ENCODE measurements around the gene USP47.

Gene USP47

GRCh38 chr11:11845551-11845950 lies 3.8 kb downstream of the USP47 start:
- DNase-seq, result no peak
- ATAC-seq, result no peak
- peak overlapping the region; percentile 47 to 64 for H3K27ac Mint-ChIP-seq
- H3K4me1 Mint-ChIP-seq, result peaks cover 23% of the 10 kb centered on the region
- no peaks in the 10 kb centered on the region for H3K27me3 Mint-ChIP-seq
- H3K4me3 Mint-ChIP-seq, result no peak overlapping the region
- no peaks in the 10 kb centered on the region for H3K9me3 Mint-ChIP-seq

GRCh38 chr11:11847082-11847481 lies 5.3 kb downstream of the USP47 start:
- DNase-seq (no peak), ATAC-seq (no peak)
- no peaks in the 10 kb centered on the region for H3K9me3 Mint-ChIP-seq
- peaks cover 38% of the 10 kb centered on the region for H3K4me1 Mint-ChIP-seq
- H3K4me3 Mint-ChIP-seq, result no peak overlapping the region
- no peaks in the 10 kb centered on the region for H3K27me3 Mint-ChIP-seq
- H3K27ac Mint-ChIP-seq, result no peak overlapping the region

- no peak overlapping the region for H3K27ac Mint-ChIP-seq
- H3K4me3 Mint-ChIP-seq, result peak overlapping the region in 1 of 2 donors; percentile 0
- H3K27me3 Mint-ChIP-seq, result no peaks in the 10 kb centered on the region
- DNase-seq (peak; percentile 52 to 57), ATAC-seq (peak; percentile 93)
- peaks cover 54% of the 10 kb centered on the region for H3K4me1 Mint-ChIP-seq
- H3K9me3 Mint-ChIP-seq, result no peaks in the 10 kb centered on the region
Measured at GRCh38 chr11:11848891-11849746, 7.3 kb downstream of the USP47 start.

GRCh38 chr11:11850668-11851067 lies 8.9 kb downstream of the USP47 start:
- H3K4me1 Mint-ChIP-seq, result peaks cover 65% of the 10 kb centered on the region
- no peak overlapping the region for H3K27ac Mint-ChIP-seq
- no peaks in the 10 kb centered on the region for H3K27me3 Mint-ChIP-seq
- ATAC-seq (no peak), DNase-seq (no peak)
- no peak overlapping the region for H3K4me3 Mint-ChIP-seq
- no peaks in the 10 kb centered on the region for H3K9me3 Mint-ChIP-seq

- no peaks in the 10 kb centered on the region for H3K9me3 Mint-ChIP-seq
- H3K27ac Mint-ChIP-seq, result no peak overlapping the region
- H3K4me3 Mint-ChIP-seq, result peak overlapping the region in 1 of 2 donors; percentile 21
- ATAC-seq (peak; percentile 96), DNase-seq (peak in 1 of 2 donors; percentile 9)
- H3K4me1 Mint-ChIP-seq, result peaks cover 75% of the 10 kb centered on the region
- no peaks in the 10 kb centered on the region for H3K27me3 Mint-ChIP-seq
Measured at GRCh38 chr11:11856638-11857037, 14.9 kb downstream of the USP47 start.

- no peaks in the 10 kb centered on the region for H3K9me3 Mint-ChIP-seq
Measured at GRCh38 chr11:11857769-11858168, 16.0 kb downstream of the USP47 start.

GRCh38 chr11:11858676-11859075 lies 16.9 kb downstream of the USP47 start:
- Mint-ChIP-seq H3K9me3 (no peaks in the 10 kb centered on the region), H3K27ac (peak overlapping the region in 1 of 2 donors; percentile 9), H3K27me3 (no peaks in the 10 kb centered on the region), H3K4me3 (peak overlapping the region in 1 of 2 donors; percentile 15), H3K4me1 (peaks cover 55% of the 10 kb centered on the region)
- DNase-seq (no peak), ATAC-seq (no peak)

More at GRCh38 chr11:11857769-11858168, 16.0 kb downstream of the USP47 start:
- Mint-ChIP-seq H3K27me3 (no peaks in the 10 kb centered on the region), H3K4me3 (peak overlapping the region; percentile 49 to 59), H3K4me1 (peaks cover 64% of the 10 kb centered on the region), H3K27ac (no peak overlapping the region)
- no peak for ATAC-seq
- no peak for DNase-seq

GRCh38 chr11:11860103-11860979 lies 18.6 kb downstream of the USP47 start:
- Mint-ChIP-seq H3K27ac (no peak overlapping the region), H3K9me3 (no peaks in the 10 kb centered on the region), H3K27me3 (no peaks in the 10 kb centered on the region), H3K4me3 (no peak overlapping the region), H3K4me1 (peaks cover 60% of the 10 kb centered on the region)
- no peak for DNase-seq
- no peak for ATAC-seq

- Mint-ChIP-seq H3K27me3 (no peaks in the 10 kb centered on the region), H3K27ac (no peak overlapping the region), H3K4me3 (no peak overlapping the region), H3K9me3 (peaks cover 5 to 6% of the 10 kb centered on the region in 2 donors), H3K4me1 (peaks cover 61% of the 10 kb centered on the region)
- no peak for ATAC-seq
- no peak for DNase-seq
Measured at GRCh38 chr11:11862999-11863398, 21.2 kb downstream of the USP47 start.

- Mint-ChIP-seq H3K4me1 (peaks cover 53% of the 10 kb centered on the region), H3K27ac (no peak overlapping the region), H3K27me3 (no peaks in the 10 kb centered on the region), H3K9me3 (peaks cover 5 to 6% of the 10 kb centered on the region in 2 donors), H3K4me3 (no peak overlapping the region)
- DNase-seq (no peak), ATAC-seq (peak; percentile 83)
Measured at GRCh38 chr11:11864332-11864731, 22.6 kb downstream of the USP47 start.

- Mint-ChIP-seq H3K27me3 (no peaks in the 10 kb centered on the region), H3K9me3 (peaks cover 5 to 6% of the 10 kb centered on the region in 2 donors), H3K4me1 (peaks cover 56% of the 10 kb centered on the region), H3K4me3 (peak overlapping the region; percentile 49 to 56), H3K27ac (no peak overlapping the region)
- DNase-seq, result no peak
- peak; percentile 55 for ATAC-seq
Measured at GRCh38 chr11:11864803-11865202, 23.0 kb downstream of the USP47 start.

- Mint-ChIP-seq H3K4me1 (peaks cover 56% of the 10 kb centered on the region), H3K9me3 (peaks cover 5 to 6% of the 10 kb centered on the region in 2 donors)
Measured at GRCh38 chr11:11865449-11865848, 23.7 kb downstream of the USP47 start.

GRCh38 chr11:11866203-11866602 lies 24.4 kb downstream of the USP47 start:
- no peaks in the 10 kb centered on the region for H3K27me3 Mint-ChIP-seq
- peak overlapping the region in 1 of 2 donors; percentile 50 for H3K27ac Mint-ChIP-seq
- peaks cover 5 to 6% of the 10 kb centered on the region in 2 donors for H3K9me3 Mint-ChIP-seq
- ATAC-seq, result no peak
- DNase-seq, result no peak
- no peak overlapping the region for H3K4me3 Mint-ChIP-seq
- peaks cover 59% of the 10 kb centered on the region for H3K4me1 Mint-ChIP-seq

More at GRCh38 chr11:11865449-11865848, 23.7 kb downstream of the USP47 start:
- Mint-ChIP-seq H3K27me3 (no peaks in the 10 kb centered on the region), H3K27ac (no peak overlapping the region), H3K4me3 (peak overlapping the region; percentile 49 to 56)
- DNase-seq (no peak), ATAC-seq (no peak)

- H3K27ac Mint-ChIP-seq, result no peak overlapping the region
- H3K9me3 Mint-ChIP-seq, result peaks cover 5 to 6% of the 10 kb centered on the region in 2 donors
- H3K27me3 Mint-ChIP-seq, result no peaks in the 10 kb centered on the region
- peaks cover 73% of the 10 kb centered on the region for H3K4me1 Mint-ChIP-seq
- DNase-seq (no peak), ATAC-seq (no peak)
- H3K4me3 Mint-ChIP-seq, result no peak overlapping the region
Measured at GRCh38 chr11:11867720-11868119, 25.9 kb downstream of the USP47 start.

- peak overlapping the region in 1 of 2 donors; percentile 1 for H3K27ac Mint-ChIP-seq
- H3K4me1 Mint-ChIP-seq, result peaks cover 62% of the 10 kb centered on the region
- no peak overlapping the region for H3K4me3 Mint-ChIP-seq
- H3K27me3 Mint-ChIP-seq, result no peaks in the 10 kb centered on the region
- no peak for DNase-seq
- peaks cover 3 to 4% of the 10 kb centered on the region in 2 donors for H3K9me3 Mint-ChIP-seq
- no peak for ATAC-seq
Measured at GRCh38 chr11:11871991-11872401, 30.2 kb downstream of the USP47 start.
